ENCODE measurements around the gene GAREM1.
"Not testable (repeated sequence)": the region's sequence is repeated elsewhere in the genome, so short reads cannot be mapped to it uniquely, and the experiment has no call there.

The GAREM1 gene

GRCh38 chr18:32249147-32249929, 221.3 kb downstream of the GAREM1 start:
- no peak for DNase-seq

- no peak for DNase-seq
Measured at GRCh38 chr18:32244881-32245280, 225.8 kb downstream of the GAREM1 start.

GRCh38 chr18:32243358-32243757, 227.3 kb downstream of the GAREM1 start:
- DNase-seq = no peak

GRCh38 chr18:32242395-32242794, 228.3 kb downstream of the GAREM1 start:
- no peak for DNase-seq

- DNase-seq = no peak
Measured at GRCh38 chr18:32238635-32239268, 231.9 kb downstream of the GAREM1 start.

- no peak for DNase-seq
Measured at GRCh38 chr18:32237049-32237448, 233.6 kb downstream of the GAREM1 start.

- DNase-seq = not testable (repeated sequence)
Measured at GRCh38 chr18:32233348-32233747, 237.3 kb downstream of the GAREM1 start.

GRCh38 chr18:32219431-32220018, 251.2 kb downstream of the GAREM1 start:
- no peak for DNase-seq

- DNase-seq = no peak
Measured at GRCh38 chr18:32216390-32216789, 254.3 kb downstream of the GAREM1 start.

GRCh38 chr18:32213693-32214092, 257.0 kb downstream of the GAREM1 start:
- no peak for DNase-seq
